OCI-LY7 (cell line): ENCODE measurements around the gene SNX27.

Experiments used
- EZH2phosphoT487 ChIP-seq: fragments of 200-600 bp; sonication (generic); IDR thresholded peaks from 2 replicates; pipeline ENCODE4 v1.6.1; 2018; ENCODE audit warnings: low read depth, borderline replicate concordance, mild to moderate bottlenecking, mixed run types, antibody characterized with exemption, low read length, moderate library complexity, mixed read lengths
- TF ChIP-seq, protein P1 (sequence below): fragments of 200-600 bp; sonication (generic); conservative IDR thresholded peaks from 2 replicates; pipeline ENCODE4 v1.5.1; 2014; ENCODE audit warnings: mild to moderate bottlenecking, antibody characterized with exemption, low read length, moderate library complexity, mixed read lengths

DNA sequence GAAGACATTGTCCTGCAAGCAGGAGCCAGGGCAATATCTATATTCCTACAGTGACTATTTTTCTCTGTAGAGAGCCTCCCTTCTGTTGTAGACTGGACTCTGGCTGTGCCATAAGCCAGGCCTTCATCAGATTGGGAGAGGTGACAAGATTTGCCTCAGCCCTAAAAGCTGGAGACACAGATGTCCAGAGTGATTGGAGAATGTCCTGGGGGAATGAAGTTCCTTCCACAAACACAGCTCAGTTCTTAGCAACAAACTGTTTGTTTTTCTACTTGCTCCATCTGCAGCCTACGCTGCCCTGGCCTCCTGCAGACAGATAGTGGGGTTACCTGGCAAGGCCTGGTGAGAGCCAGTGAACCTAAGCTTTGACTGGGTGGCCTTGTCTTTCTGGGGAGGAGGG lies 29.9 kb upstream of the SNX27 start:
- TF ChIP-seq, protein P1, sequence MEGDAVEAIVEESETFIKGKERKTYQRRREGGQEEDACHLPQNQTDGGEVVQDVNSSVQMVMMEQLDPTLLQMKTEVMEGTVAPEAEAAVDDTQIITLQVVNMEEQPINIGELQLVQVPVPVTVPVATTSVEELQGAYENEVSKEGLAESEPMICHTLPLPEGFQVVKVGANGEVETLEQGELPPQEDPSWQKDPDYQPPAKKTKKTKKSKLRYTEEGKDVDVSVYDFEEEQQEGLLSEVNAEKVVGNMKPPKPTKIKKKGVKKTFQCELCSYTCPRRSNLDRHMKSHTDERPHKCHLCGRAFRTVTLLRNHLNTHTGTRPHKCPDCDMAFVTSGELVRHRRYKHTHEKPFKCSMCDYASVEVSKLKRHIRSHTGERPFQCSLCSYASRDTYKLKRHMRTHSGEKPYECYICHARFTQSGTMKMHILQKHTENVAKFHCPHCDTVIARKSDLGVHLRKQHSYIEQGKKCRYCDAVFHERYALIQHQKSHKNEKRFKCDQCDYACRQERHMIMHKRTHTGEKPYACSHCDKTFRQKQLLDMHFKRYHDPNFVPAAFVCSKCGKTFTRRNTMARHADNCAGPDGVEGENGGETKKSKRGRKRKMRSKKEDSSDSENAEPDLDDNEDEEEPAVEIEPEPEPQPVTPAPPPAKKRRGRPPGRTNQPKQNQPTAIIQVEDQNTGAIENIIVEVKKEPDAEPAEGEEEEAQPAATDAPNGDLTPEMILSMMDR, result no peak
- TF ChIP-seq EZH2phosphoT487, result no peak
